Measurements from ENCODE around the gene SLC2A5.
"Not testable (repeated sequence)": the region's sequence is repeated elsewhere in the genome, so short reads cannot be mapped to it uniquely, and the experiment has no call there.

The SLC2A5 gene

DNA sequence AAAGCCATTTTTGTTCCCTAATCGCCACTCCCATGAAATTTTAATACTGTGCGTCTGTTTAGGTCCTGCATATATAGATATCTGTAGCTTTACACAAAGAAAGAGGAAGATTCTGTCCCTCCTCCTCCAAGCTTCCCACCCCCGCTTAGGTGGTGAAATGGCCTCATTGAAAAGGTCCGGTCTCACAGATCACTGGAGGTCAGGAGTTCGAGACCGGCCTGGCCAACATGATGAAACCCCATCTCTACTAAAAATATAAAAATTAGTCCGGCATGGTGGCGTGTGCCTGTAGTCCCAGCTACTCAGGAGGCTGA lies 64.1 kb downstream of the SLC2A5 start:
- DNase-seq (ENCODE audit: low read depth) = no peak
- no peak overlapping the region for H3K4me3 ChIP-seq (ENCODE audit: low read length)
- TF ChIP-seq, protein P1, sequence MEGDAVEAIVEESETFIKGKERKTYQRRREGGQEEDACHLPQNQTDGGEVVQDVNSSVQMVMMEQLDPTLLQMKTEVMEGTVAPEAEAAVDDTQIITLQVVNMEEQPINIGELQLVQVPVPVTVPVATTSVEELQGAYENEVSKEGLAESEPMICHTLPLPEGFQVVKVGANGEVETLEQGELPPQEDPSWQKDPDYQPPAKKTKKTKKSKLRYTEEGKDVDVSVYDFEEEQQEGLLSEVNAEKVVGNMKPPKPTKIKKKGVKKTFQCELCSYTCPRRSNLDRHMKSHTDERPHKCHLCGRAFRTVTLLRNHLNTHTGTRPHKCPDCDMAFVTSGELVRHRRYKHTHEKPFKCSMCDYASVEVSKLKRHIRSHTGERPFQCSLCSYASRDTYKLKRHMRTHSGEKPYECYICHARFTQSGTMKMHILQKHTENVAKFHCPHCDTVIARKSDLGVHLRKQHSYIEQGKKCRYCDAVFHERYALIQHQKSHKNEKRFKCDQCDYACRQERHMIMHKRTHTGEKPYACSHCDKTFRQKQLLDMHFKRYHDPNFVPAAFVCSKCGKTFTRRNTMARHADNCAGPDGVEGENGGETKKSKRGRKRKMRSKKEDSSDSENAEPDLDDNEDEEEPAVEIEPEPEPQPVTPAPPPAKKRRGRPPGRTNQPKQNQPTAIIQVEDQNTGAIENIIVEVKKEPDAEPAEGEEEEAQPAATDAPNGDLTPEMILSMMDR (conservative IDR thresholded peaks at IDR 0.05; ENCODE audit: low read depth, low read length) = no peak

DNA sequence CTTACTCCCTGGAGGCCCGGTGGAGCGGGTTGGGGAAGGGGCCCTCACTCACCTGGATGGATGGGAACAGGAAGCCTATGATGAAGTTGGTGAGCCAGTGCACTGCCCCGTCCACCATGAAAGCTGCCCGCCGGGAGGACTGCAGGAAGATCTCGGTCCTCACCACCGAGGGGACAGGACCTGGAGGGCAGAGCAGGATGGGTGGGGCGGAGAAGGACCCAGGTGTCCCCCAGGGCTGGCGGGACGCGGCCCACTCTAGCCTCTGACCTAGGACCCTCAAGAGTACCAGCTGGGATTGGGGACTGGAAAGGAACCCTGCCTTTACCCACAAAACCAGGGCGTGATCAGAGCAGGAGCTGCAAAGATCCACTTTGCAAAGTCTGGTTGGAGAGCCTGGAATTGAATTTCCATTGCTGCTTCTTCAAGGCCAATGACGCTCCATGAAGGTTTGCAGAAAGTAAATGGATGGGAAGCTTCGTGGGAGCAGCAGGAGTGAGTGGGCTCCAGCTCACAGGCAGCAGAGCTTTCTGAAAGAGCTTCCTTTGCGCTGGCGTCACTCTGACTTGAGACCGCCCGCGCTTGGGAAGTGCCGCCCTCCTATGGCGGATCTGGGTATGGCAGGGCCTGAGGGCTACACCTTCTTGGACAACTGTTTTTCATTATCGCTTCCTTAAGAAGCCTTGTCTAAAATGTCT lies 64.6 kb downstream of the SLC2A5 start:
- TF ChIP-seq, protein P1 (conservative IDR thresholded peaks at IDR 0.05; ENCODE audit: low read depth, low read length) = peak; percentile 99
- no peak overlapping the region for H3K4me3 ChIP-seq (ENCODE audit: low read length)
- DNase-seq (ENCODE audit: low read depth) = peak; percentile 13

DNA sequence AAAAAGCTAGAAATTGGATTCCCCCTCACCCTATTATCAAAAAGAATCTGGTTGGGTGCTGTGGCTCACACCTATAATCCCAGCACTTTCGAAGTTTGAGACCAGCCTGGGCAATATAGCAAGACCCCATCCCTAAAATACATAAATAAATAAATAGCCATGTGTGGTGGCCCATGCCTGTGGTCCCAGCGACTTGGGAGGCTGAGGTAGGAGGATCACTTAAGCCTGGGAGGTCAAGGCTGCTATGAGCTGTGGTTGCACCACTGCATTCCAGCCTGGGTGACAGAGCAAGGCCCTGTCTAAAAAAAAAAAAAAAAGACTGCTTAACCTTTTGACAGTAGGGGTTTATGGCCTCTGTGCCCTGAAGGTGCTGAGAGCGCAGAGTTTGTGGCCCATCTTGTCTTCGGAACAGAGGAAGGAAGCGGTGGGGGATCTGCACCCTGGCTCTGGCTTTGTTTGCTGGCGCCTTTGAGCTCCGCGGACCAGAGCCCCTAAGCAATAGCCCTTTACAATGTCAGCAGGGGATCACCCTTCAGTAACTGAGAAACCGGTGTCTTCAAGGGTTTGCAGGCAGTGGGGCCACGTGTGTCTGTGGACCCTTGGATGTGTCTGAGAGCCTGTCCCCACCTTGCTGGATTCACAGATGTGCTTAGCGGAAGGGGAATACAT lies 65.3 kb downstream of the SLC2A5 start:
- no peak for DNase-seq (ENCODE audit: low read depth)
- TF ChIP-seq, protein P1 (conservative IDR thresholded peaks at IDR 0.05; ENCODE audit: low read depth, low read length) = no peak
- no peak overlapping the region for H3K4me3 ChIP-seq (ENCODE audit: low read length)

DNA sequence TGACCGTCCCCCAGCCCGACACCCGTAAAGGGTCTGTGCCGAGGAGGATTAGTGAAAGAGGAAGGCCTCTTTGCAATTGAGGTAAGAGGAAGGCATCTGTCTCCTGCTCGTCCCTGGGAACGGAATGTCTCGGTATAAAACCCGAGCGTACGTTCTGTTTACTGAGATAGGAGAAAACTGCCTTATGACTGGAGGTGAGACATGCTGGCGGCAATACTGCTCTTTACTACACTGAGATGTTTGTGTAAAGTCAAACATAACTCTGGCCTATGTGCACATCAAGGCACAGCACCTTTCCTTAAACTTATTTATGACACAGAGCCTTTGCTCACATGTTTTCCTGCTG lies 67.2 kb downstream of the SLC2A5 start:
- DNase-seq (ENCODE audit: low read depth); H3K4me3 ChIP-seq (ENCODE audit: low read length): not testable (repeated sequence)

DNA sequence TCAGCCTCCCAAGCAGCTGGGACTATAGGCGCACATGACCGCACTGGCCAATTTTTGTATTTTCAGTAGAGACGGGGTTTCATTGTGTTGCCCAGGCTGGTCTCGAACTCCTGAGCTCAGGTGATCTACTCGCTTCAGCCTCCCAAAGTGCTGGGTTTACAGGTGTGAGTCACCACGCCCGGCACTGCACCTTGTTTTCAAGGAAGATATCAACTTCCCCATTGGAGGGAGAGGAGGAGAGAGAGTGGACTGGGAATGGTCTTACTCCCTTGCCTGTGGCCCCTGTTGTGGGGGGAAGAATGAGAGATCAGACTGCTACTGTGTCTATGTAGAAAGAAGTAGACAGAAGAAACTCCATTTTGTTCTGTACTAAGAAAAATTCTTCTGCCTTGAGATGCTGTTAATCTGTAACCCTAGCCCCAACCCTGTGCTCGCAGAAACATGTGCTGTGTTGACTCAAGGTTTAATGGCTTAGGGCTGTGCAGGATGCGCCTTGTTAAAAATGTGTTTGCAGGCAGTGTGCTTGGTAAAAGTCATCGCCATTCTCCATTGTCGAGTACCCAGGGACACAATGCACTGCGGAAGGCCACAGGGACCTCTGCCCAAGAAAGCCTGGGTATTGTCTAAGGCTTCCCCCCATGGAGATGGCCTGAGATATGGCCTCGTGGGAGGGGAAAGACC lies 67.8 kb downstream of the SLC2A5 start:
- not testable (repeated sequence) for DNase-seq (ENCODE audit: low read depth); H3K4me3 ChIP-seq (ENCODE audit: low read length)

DNA sequence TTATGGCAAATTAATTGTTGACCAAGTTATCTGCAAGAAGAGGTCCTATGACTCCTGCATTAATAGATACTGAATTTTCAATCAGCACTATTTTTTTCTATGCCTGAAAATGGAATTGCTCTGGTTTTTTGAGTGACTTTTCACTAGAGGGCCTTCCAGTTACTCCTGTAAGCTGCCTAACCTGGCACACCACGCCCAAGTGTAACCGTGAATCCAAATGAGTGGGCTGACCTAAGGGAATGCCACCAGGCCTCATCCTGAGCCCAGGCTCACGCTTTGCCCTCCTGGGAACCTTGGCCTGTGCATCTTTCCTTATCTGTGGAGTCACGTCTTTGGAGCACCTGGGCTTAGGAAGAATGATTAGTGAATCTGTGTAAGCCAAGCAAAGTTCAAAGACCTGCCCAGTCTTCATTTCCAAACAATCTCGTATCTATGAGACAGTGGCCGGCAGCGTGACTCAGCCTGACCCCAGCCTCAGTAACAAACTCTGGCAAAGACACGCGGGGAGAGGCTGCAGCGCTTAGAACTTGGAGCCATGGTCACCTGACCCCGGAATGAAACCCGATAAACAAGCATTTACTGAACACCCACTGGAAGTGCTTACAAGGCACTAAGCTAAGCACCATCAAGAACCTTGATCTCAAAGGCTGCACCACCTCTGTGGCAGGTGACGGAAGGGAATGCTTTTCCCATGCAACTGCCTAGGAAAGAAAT lies 75.3 kb downstream of the SLC2A5 start:
- H3K4me3 ChIP-seq (ENCODE audit: low read length); DNase-seq (ENCODE audit: low read depth): not testable (repeated sequence)

DNA sequence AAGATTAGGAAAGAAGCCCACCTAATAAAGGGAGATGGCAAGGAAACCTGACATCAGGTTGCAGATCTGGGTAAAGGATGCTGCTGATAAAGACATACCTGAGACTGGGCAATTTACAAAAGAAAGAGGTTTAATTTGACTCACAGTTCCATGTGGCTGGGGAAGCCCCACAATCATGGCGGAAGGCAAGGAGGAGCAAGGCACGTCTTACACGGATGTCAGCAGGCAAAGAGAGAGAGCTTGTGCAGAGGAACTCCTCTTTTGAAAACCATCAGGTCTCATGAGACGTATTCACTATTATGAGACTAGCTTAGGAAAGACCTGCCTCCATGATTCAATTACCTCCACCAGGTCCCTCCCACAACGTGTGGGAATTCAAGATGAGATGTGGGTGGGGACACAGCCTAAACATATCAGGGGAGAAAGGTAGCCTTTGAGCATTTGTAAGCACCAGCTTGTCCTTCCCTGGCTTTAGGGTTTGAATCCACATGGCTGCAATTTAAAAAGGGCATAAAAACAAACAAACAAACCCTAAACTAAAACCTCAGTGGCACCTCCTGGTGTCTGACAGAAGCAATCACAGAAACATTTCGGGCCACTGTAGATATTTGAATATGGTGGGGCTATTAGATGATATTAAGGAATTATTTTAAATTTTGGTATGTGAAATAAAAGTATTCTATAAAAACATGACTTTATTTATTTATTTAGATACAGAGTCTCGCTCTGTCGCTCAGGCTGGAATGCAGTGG lies 76.3 kb downstream of the SLC2A5 start:
- TF ChIP-seq, protein P1 (conservative IDR thresholded peaks at IDR 0.05; ENCODE audit: low read depth, low read length) = peak; percentile 26
- H3K4me3 ChIP-seq (ENCODE audit: low read length) = no peak overlapping the region
- DNase-seq (ENCODE audit: low read depth) = no peak

DNA sequence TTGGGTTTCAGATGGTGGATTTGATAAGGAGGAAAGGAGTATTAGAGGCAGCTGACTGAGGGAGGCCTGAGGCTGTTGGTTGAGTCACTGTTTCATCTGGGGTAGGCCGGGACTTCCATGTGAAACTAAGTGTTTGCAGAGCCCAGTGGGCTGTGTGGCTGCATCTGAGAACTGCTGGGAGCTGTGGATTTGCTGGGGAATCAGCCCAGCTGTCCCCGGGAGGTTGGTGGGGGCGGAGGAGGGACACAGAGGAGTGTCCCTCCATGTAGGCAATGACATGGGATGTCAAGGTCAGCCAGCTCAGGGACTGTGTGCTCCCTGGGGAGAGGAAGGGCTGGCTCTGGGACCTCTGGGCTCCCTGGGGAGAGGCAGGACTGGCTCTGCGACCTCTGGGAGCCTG lies 79.6 kb downstream of the SLC2A5 start:
- no peak for DNase-seq (ENCODE audit: low read depth)
- TF ChIP-seq, protein P1 (conservative IDR thresholded peaks at IDR 0.05; ENCODE audit: low read depth, low read length) = no peak
- no peak overlapping the region for H3K4me3 ChIP-seq (ENCODE audit: low read length)
